A172 (cell line): ENCODE results near the gene ALOX12B. TPM values are rescaled to one million over a fixed set of nuclear protein-coding genes. Genes with fewer than 3 reads are reported as not detected.
"Not testable (repeated sequence)": the region's sequence is repeated elsewhere in the genome, so short reads cannot be mapped to it uniquely, and the experiment has no call there.

Source experiments
- DNase-seq: peaks from one replicate; pipeline ENCODE4 v3.0.0-alpha.2; 2015; ENCODE audit warnings: low spot score
- total RNA-seq: library from RNA; depleted of rRNA; stranded (reverse); fragments of >200 nt; shearing (Covaris generic); gene quantifications from 2 replicates; pipeline ENCODE4 v1.2.3, GENCODE V29; 2014; rRNA removed

The ALOX12B gene
- total RNA-seq, 1 experiment from 2014 or later = not detected

GRCh38 chr17:8044819-8045810, 42.4 kb downstream of the ALOX12B start:
- DNase-seq = no peak

DNA sequence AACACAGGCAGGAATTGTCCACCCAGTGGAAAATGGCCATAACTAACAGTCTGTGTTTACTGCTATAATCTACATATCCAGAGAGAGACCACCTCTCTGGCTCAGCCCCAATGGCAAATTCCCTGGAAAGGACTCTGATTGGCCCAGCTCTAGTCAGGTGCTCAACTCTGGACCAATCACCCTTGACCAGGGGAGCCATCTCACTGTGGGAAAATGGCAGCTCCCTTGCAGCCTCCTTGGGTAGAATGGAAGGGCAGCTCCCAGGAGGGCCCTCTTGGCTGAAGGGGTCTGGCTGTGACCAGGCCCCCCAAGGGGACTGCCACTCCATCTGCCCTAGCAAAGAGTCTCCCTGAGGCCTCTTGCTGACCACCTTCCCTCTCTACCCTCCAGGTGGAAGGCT, 45.5 kb downstream of the ALOX12B start:
- DNase-seq = no peak

- peak; percentile 70 for DNase-seq
Measured at GRCh38 chr17:8041249-8041928, 46.1 kb downstream of the ALOX12B start.

- no peak for DNase-seq
Measured at GRCh38 chr17:8039611-8040168, 47.8 kb downstream of the ALOX12B start.

DNA sequence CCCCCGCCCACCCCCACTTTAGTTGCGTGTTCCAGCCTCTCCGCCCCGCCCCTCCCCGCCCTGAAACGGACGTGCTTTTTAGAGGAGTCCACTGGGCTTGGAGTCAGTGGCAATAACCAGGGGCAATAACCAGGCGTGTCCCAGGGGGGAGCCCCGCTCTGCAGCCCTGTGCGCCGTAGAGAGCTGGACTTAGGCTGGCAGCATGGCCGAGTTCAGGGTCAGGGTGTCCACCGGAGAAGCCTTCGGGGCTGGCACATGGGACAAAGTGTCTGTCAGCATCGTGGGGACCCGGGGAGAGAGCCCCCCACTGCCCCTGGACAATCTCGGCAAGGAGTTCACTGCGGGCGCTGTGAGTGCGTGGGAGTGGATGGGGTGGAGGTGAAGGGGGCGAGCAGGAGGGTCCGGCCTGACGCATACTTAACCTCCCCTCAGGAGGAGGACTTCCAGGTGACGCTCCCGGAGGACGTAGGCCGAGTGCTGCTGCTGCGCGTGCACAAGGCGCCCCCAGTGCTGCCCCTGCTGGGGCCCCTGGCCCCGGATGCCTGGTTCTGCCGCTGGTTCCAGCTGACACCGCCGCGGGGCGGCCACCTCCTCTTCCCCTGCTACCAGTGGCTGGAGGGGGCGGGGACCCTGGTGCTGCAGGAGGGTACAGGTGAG, 48.4 kb downstream of the ALOX12B start, which contains the start of gene ALOX15B:
Gene ALOX15B, plus strand, starts transcription at position 106 of the 657 bp plus-strand sequence. Its CDS starts 97 bp downstream, at position 203.
- DNase-seq = no peak

- no peak for DNase-seq
Measured at GRCh38 chr17:8032442-8032841, 55.1 kb downstream of the ALOX12B start.

- DNase-seq = no peak
Measured at GRCh38 chr17:8031950-8032349, 55.6 kb downstream of the ALOX12B start.

- no peak for DNase-seq
Measured at GRCh38 chr17:8031261-8031661, 56.3 kb downstream of the ALOX12B start.

DNA sequence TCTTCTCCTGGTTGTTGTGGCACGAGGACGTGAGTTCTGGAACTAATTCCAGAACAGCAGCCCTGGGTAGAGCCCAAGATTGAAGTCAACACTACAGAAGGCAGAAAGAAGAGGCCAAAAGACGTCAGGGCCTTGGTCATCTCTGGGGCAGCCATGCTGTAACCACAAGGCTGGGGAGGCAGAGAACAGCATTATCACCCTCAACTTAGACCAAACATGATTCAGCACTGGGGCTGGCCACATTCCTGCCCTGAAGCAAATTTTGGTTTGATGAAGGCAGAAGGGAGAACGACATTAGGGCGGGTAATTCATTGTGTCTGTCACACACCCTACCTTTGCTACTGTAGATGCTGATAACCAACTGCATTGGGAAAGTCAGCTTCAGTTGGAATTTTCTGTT, 58.4 kb downstream of the ALOX12B start:
- peak; percentile 32 for DNase-seq

DNA sequence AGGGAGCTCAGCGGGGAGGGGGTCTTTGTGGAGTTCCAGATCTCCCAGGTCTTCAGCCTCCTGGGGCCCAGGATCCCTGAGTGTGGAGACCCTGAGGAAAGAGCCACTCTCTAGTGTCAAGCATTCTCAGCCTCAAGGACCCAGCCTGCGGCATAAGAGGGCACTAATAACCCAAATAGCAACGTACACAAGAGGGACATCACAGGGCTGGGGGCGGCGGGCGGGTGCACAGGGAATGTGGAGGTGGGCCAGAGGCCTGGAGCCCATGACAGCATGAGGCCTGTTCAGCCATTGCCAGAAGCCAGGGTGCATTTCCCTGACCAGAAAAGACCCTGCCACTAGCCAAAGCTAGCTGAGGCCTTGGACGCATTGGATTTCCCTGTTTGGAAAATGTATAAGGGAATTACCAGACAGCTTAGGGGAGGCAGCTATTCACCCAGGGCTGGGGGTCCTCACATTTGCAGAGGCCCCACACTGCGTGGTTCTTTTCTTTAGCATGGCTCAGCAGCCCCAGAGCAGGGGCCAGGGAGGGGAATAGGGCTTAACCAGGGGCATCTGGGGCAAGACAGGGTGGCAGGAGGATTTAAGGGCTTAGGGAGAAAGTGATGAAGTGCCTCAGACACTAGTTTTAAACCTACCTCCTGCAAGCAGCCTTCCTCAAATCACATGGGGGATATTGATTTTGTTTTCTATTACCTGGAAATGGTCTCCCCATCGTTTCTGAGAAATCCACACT, 62.2 kb downstream of the ALOX12B start:
- DNase-seq = no peak

DNA sequence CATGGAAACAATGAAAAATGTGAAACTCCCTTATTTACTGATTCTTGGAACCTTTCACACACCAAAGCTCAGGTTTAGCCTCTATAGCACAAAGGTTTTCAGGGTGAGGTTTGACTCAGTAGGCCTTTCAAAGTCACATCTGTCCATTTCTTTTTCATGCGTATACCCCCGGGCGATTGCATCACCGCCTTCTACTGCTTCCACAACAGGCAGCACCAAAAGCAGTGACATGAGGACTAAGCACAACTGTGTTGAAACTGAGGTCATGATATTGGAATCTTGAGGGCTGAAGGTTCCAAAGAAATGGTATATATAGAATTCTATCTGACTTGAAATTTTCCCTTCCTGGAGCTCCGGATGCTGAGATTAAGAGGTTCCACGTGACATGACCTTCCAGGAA, 63.4 kb downstream of the ALOX12B start:
- not testable (repeated sequence) for DNase-seq

Other genes with a start within 250 kb of the ALOX12B start
- not detected in 2 replicates for gene TMEM88, start 232.7 kb downstream of the ALOX12B start, total RNA-seq
- gene NAA38, start 230.2 kb downstream of the ALOX12B start, total RNA-seq = 200 and 243 TPM in 2 replicates
- 15.7 and 18.4 TPM in 2 replicates for gene CYB5D1, start 229.7 kb downstream of the ALOX12B start, total RNA-seq
- gene CHD3, start 198.9 kb downstream of the ALOX12B start, total RNA-seq = 89.2 and 104 TPM in 2 replicates
- gene RNF227, start 171.4 kb downstream of the ALOX12B start, total RNA-seq = 1.5 and 1.8 TPM in 2 replicates
- gene KCNAB3, start 157.9 kb downstream of the ALOX12B start, total RNA-seq = 0.38 and 0.55 TPM in 2 replicates
- gene TRAPPC1, start 155.8 kb downstream of the ALOX12B start, total RNA-seq = 54.2 and 64.2 TPM in 2 replicates
- 34.5 and 35.4 TPM in 2 replicates for gene CNTROB, start 155.5 kb downstream of the ALOX12B start, total RNA-seq
- not detected in 2 replicates for gene GUCY2D, start 85.1 kb downstream of the ALOX12B start, total RNA-seq
- 0.14 TPM in 1 of 2 replicates, not detected in the other for gene ALOX15B, start 48.7 kb downstream of the ALOX12B start, total RNA-seq
- gene ALOXE3, start 30.8 kb upstream of the ALOX12B start, total RNA-seq = 0.05 TPM in 1 of 2 replicates, not detected in the other
- not detected in 2 replicates for gene HES7, start 36.4 kb upstream of the ALOX12B start, total RNA-seq
- 6.9 and 7.5 TPM in 2 replicates for gene PER1, start 64.7 kb upstream of the ALOX12B start, total RNA-seq
- gene VAMP2, start 75.2 kb upstream of the ALOX12B start, total RNA-seq = 1.9 and 4.3 TPM in 2 replicates
- gene TMEM107, start 88.7 kb upstream of the ALOX12B start, total RNA-seq = 35.8 and 39.3 TPM in 2 replicates
- gene BORCS6, start 102.5 kb upstream of the ALOX12B start, total RNA-seq = 8.8 and 10.9 TPM in 2 replicates
- 110 and 114 TPM in 2 replicates for gene AURKB, start 122.9 kb upstream of the ALOX12B start, total RNA-seq
- gene CTC1, start 160.3 kb upstream of the ALOX12B start, total RNA-seq = 3.2 and 7.7 TPM in 2 replicates
- gene PFAS, start 161.6 kb upstream of the ALOX12B start, total RNA-seq = 28.0 and 29.3 TPM in 2 replicates
- gene RANGRF, start 201.0 kb upstream of the ALOX12B start, total RNA-seq = 12.1 and 17.4 TPM in 2 replicates
- 0.60 and 3.2 TPM in 2 replicates for gene SLC25A35, start 207.7 kb upstream of the ALOX12B start, total RNA-seq
- not detected in 2 replicates for gene ARHGEF15, start 222.5 kb upstream of the ALOX12B start, total RNA-seq